HuH-7.5 (cell line): ENCODE results near the gene MACROD2.

ENCODE experiments used
- DNase-seq: peaks from one replicate; pipeline ENCODE4 v3.0.0; 2011; ENCODE audit warnings: low spot score

The MACROD2 gene

GRCh38 chr20:14531786-14532185 is 536.5 kb downstream of the MACROD2 start:
- DNase-seq = no peak

- no peak for DNase-seq
Measured at GRCh38 chr20:14536738-14537137, 541.4 kb downstream of the MACROD2 start.

- DNase-seq = no peak
Measured at GRCh38 chr20:14538433-14538832, 543.1 kb downstream of the MACROD2 start.

GRCh38 chr20:14543040-14543439 is 547.7 kb downstream of the MACROD2 start:
- no peak for DNase-seq

GRCh38 chr20:14544688-14545087 is 549.4 kb downstream of the MACROD2 start:
- no peak for DNase-seq

- DNase-seq = no peak
Measured at GRCh38 chr20:14550655-14551054, 555.3 kb downstream of the MACROD2 start.

GRCh38 chr20:14553774-14554534 is 558.6 kb downstream of the MACROD2 start:
- DNase-seq = no peak

- DNase-seq = no peak
Measured at GRCh38 chr20:14555676-14556075, 560.4 kb downstream of the MACROD2 start.

- DNase-seq = no peak
Measured at GRCh38 chr20:14556206-14556605, 560.9 kb downstream of the MACROD2 start.

- no peak for DNase-seq
Measured at GRCh38 chr20:14559612-14560011, 564.3 kb downstream of the MACROD2 start.

- no peak for DNase-seq
Measured at GRCh38 chr20:14561741-14562221, 566.5 kb downstream of the MACROD2 start.

- DNase-seq = no peak
Measured at GRCh38 chr20:14562981-14563380, 567.7 kb downstream of the MACROD2 start.

- no peak for DNase-seq
Measured at GRCh38 chr20:14566505-14566904, 571.2 kb downstream of the MACROD2 start.

GRCh38 chr20:14568225-14568624 is 572.9 kb downstream of the MACROD2 start:
- no peak for DNase-seq

- DNase-seq = no peak
Measured at GRCh38 chr20:14568701-14569100, 573.4 kb downstream of the MACROD2 start.

- DNase-seq = no peak
Measured at GRCh38 chr20:14569641-14570040, 574.3 kb downstream of the MACROD2 start.

- no peak for DNase-seq
Measured at GRCh38 chr20:14570811-14571210, 575.5 kb downstream of the MACROD2 start.

GRCh38 chr20:14573676-14574075 is 578.4 kb downstream of the MACROD2 start:
- no peak for DNase-seq

- DNase-seq = no peak
Measured at GRCh38 chr20:14576196-14576877, 581.0 kb downstream of the MACROD2 start.

- DNase-seq = no peak
Measured at GRCh38 chr20:14580418-14581074, 585.2 kb downstream of the MACROD2 start.

GRCh38 chr20:14581731-14582130 is 586.4 kb downstream of the MACROD2 start:
- DNase-seq = no peak

GRCh38 chr20:14582855-14583254 is 587.5 kb downstream of the MACROD2 start:
- DNase-seq = no peak

- DNase-seq = no peak
Measured at GRCh38 chr20:14583413-14583812, 588.1 kb downstream of the MACROD2 start.
